Measurements from ENCODE around the gene IFI27L1.

Gene IFI27L1

GRCh38 chr14:94129111-94129757, 48.1 kb downstream of the IFI27L1 start, which contains the start of gene IFI27L2:
Gene IFI27L2 (minus strand): TSS chr14:94129604. CDS start chr14:94129564, 40 bp downstream.
- TF ChIP-seq CTCF (IDR thresholded peaks at IDR 0.05; ENCODE audit: low read length, missing control alignments) = no peak
- peak within 1 kb of the TSS; percentile 53 for H3K4me3 ChIP-seq (replicated peaks; ENCODE audit: low read depth, low read length)
- peak; percentile 81 for DNase-seq (ENCODE audit: low read depth)

- H3K4me3 ChIP-seq (replicated peaks; ENCODE audit: low read depth, low read length) = peak overlapping the region; percentile 53
- TF ChIP-seq CTCF (IDR thresholded peaks at IDR 0.05; ENCODE audit: low read length, missing control alignments) = no peak
- peak; percentile 48 for DNase-seq (ENCODE audit: low read depth)
These were observed 48.8 kb downstream of the IFI27L1 start for GRCh38 chr14:94129758-94130414.

- peak; percentile 78 for DNase-seq (ENCODE audit: low read depth)
- peak; percentile 83 for TF ChIP-seq CTCF (IDR thresholded peaks at IDR 0.05; ENCODE audit: low read length, missing control alignments)
- no peak overlapping the region for H3K4me3 ChIP-seq (replicated peaks; ENCODE audit: low read depth, low read length)
These were observed 51.3 kb downstream of the IFI27L1 start for GRCh38 chr14:94132285-94132887.

- DNase-seq (ENCODE audit: low read depth) = no peak
- TF ChIP-seq CTCF (IDR thresholded peaks at IDR 0.05; ENCODE audit: low read length, missing control alignments) = no peak
- H3K4me3 ChIP-seq (replicated peaks; ENCODE audit: low read depth, low read length) = no peak overlapping the region
These were observed 54.4 kb downstream of the IFI27L1 start for GRCh38 chr14:94135476-94135875.

GRCh38 chr14:94136575-94137331, 55.6 kb downstream of the IFI27L1 start:
- peak; percentile 99 for TF ChIP-seq CTCF (IDR thresholded peaks at IDR 0.05; ENCODE audit: low read length, missing control alignments)
- DNase-seq (ENCODE audit: low read depth) = peak; percentile 88
- H3K4me3 ChIP-seq (replicated peaks; ENCODE audit: low read depth, low read length) = no peak overlapping the region

GRCh38 chr14:94138251-94138650, 57.1 kb downstream of the IFI27L1 start:
- H3K4me3 ChIP-seq (replicated peaks; ENCODE audit: low read depth, low read length) = no peak overlapping the region
- no peak for DNase-seq (ENCODE audit: low read depth)
- no peak for TF ChIP-seq CTCF (IDR thresholded peaks at IDR 0.05; ENCODE audit: low read length, missing control alignments)

Data from fibroblast of pulmonary artery (primary cell).